Measurements from ENCODE around the gene MOCS3.

DNA sequence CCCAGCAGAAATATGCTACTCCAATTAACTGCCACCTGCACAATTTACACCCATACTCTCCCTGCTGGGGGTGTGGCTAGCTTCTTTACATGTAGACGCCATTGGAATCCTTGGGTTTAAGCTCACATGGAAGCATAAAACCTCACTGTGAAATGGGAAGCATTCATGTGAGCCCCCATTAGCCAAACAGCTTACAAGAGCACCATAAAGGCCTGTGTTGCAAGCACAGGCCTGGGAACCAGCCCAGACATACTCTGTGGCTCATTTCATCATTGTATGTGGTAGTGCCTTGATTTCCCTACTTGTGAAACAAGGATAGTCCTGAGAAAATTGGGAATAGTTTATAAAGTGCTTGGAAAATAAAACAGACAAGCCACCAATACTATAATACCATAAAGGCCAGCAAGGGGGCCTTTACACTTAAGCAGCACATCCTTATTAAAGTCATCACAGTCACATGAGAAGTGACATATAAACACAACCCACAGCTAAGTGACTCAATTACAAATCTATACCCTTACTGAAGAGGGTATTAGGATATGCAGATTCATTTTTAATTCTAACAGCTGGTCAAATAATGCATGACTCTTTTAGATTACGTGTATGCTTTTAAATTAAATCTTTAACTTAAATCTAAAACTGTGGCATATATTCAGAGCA is 34.2 kb upstream of the MOCS3 start:
- TF ChIP-seq, protein P1, sequence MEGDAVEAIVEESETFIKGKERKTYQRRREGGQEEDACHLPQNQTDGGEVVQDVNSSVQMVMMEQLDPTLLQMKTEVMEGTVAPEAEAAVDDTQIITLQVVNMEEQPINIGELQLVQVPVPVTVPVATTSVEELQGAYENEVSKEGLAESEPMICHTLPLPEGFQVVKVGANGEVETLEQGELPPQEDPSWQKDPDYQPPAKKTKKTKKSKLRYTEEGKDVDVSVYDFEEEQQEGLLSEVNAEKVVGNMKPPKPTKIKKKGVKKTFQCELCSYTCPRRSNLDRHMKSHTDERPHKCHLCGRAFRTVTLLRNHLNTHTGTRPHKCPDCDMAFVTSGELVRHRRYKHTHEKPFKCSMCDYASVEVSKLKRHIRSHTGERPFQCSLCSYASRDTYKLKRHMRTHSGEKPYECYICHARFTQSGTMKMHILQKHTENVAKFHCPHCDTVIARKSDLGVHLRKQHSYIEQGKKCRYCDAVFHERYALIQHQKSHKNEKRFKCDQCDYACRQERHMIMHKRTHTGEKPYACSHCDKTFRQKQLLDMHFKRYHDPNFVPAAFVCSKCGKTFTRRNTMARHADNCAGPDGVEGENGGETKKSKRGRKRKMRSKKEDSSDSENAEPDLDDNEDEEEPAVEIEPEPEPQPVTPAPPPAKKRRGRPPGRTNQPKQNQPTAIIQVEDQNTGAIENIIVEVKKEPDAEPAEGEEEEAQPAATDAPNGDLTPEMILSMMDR (IDR thresholded peaks at IDR 0.05), result no peak
- no peak for TF ChIP-seq POLR2A (IDR thresholded peaks at IDR 0.05)
